HepG2 (cell line): ENCODE data around the gene CARMIL3. TPM values are rescaled to one million over a fixed set of nuclear protein-coding genes. Genes with fewer than 3 reads are reported as not detected.

Experiments
- DNMT3B ChIP-seq: conservative IDR thresholded peaks from 2 replicates; pipeline ENCODE4 v1.6.1; 2016; ENCODE audit warnings: missing biosample characterization, control low read depth
- LCORL ChIP-seq, 2 experiments: fragments of 450-650 bp in 1 of 2; sonication (generic) in 1 of 2; formaldehyde crosslinking in 1 of 2; IDR thresholded peaks; 2 replicates each; pipeline versions ENCODE4 v1.5.0 to v1.6.1; 2017 to 2020; ENCODE audit warnings: antibody characterized with exemption in 1 of 2, missing genetic modification reagents in 1 of 2
- MIER3 ChIP-seq: IDR thresholded peaks from 2 replicates; pipeline ENCODE4 v1.6.1; 2016; ENCODE audit warnings: missing compliant biosample characterization, borderline replicate concordance
- PRDM10 ChIP-seq: sonication (generic); formaldehyde crosslinking; IDR thresholded peaks from 2 replicates; pipeline ENCODE4 v1.4.0; 2020; ENCODE audit warnings: low read depth, missing genetic modification reagents
- RAD51 ChIP-seq: fragments of 450-650 bp; IDR thresholded peaks from 2 replicates; pipeline ENCODE4 v1.6.1; 2016; ENCODE audit warnings: borderline replicate concordance
- RBAK ChIP-seq: sonication (generic); formaldehyde crosslinking; IDR thresholded peaks from 2 replicates; pipeline ENCODE4 v1.5.1; 2020; ENCODE audit warnings: mild to moderate bottlenecking, missing genetic modification reagents
- SNAI1 ChIP-seq: sonication (generic); formaldehyde crosslinking; IDR thresholded peaks from 2 replicates; pipeline ENCODE4 v1.5.0; 2020; ENCODE audit warnings: mild to moderate bottlenecking, missing genetic modification reagents, borderline replicate concordance
- SNAPC5 ChIP-seq: sonication (generic); formaldehyde crosslinking; IDR thresholded peaks from 2 replicates; pipeline ENCODE4 v1.8.1; 2023; ENCODE audit warnings: mild to moderate bottlenecking, missing genetic modification reagents, borderline replicate concordance
- TFE3 ChIP-seq: IDR thresholded peaks from 2 replicates; pipeline ENCODE4 v1.6.1; 2016
- TGIF2 ChIP-seq: IDR thresholded peaks from 2 replicates; pipeline ENCODE4 v1.6.1; 2016; ENCODE audit warnings: control low read depth, missing compliant biosample characterization
- ZBTB34 ChIP-seq: sonication (generic); formaldehyde crosslinking; IDR thresholded peaks from 2 replicates; pipeline ENCODE4 v1.8.0; 2022; ENCODE audit warnings: mild to moderate bottlenecking, missing genetic modification reagents
- ZBTB7B ChIP-seq: sonication (generic); formaldehyde crosslinking; IDR thresholded peaks from 2 replicates; pipeline ENCODE4 v1.4.0; 2020; ENCODE audit warnings: missing genetic modification reagents
- ZFY ChIP-seq: sonication (generic); formaldehyde crosslinking; IDR thresholded peaks from 2 replicates; pipeline ENCODE4 v1.4.0; 2020; ENCODE audit warnings: missing genetic modification reagents
- ZNF326 ChIP-seq: sonication (generic); formaldehyde crosslinking; IDR thresholded peaks from 2 replicates; pipeline ENCODE4 v1.4.0; 2020; ENCODE audit warnings: missing genetic modification reagents, borderline replicate concordance
- ZNF580 ChIP-seq: IDR thresholded peaks from 2 replicates; pipeline ENCODE4 v1.6.1; 2016; ENCODE audit warnings: low read depth, borderline replicate concordance
- ZNF605 ChIP-seq: sonication (generic); formaldehyde crosslinking; IDR thresholded peaks from 2 replicates; pipeline ENCODE4 v1.8.0; 2022; ENCODE audit warnings: mild to moderate bottlenecking, missing genetic modification reagents
- ZNF609 ChIP-seq: sonication (generic); formaldehyde crosslinking; IDR thresholded peaks from 2 replicates; pipeline ENCODE4 v1.4.0; 2020; ENCODE audit warnings: mild to moderate bottlenecking, missing genetic modification reagents, borderline replicate concordance
- ZNF629 ChIP-seq: sonication (generic); formaldehyde crosslinking; conservative IDR thresholded peaks from 2 replicates; pipeline ENCODE4 v1.5.0; 2020; ENCODE audit warnings: missing genetic modification reagents
- polyA plus RNA-seq, 8 experiments: library from polyadenylated mRNA; depleted of rRNA in 3 of 8; stranded (reverse) in 7 of 8; unstranded in 1 of 8; fragments of >200 nt; fragmentation: Illumina TruSeq in 4 of 8; extraction: Trizol in 4 of 8; gene quantifications; 2 replicates each; pipeline versions ENCODE4 v1.2.1 to v1.2.3, GENCODE V29; 2011 to 2016; ENCODE audit warnings: low read depth in 4 of 8, missing spikeins in 1 of 8, mixed read lengths in 1 of 8; ENCODE audit not compliant: insufficient read depth in 1 of 8
- total RNA-seq, 5 experiments: library from RNA; depleted of rRNA; stranded (reverse); fragments of >200 nt; fragmentation: Illumina TruSeq; extraction: Trizol; gene quantifications; 2 replicates each; pipeline ENCODE4 v1.2.3, GENCODE V29; 2016; ENCODE audit warnings: low read depth in 1 of 5

The CARMIL3 gene
- total and polyA plus RNA-seq, 2 of the 13 experiments (the other 11 are each of a cell fraction or from before 2014, with no cell fraction given) = 0.27 to 0.55 TPM

GRCh38 chr14:24110060-24110459 lies 58.3 kb downstream of the CARMIL3 start (continued):
- no peak for TF ChIP-seq ZNF609 (CRISPR knock-in tag)
- TF ChIP-seq ZNF629 (CRISPR knock-in tag) = no peak
- no peak for TF ChIP-seq TGIF2
- TF ChIP-seq ZNF605 (CRISPR knock-in tag) = no peak
- TF ChIP-seq ZBTB7B = no peak
- no peak for TF ChIP-seq PRDM10 (CRISPR knock-in tag)
- peak; percentile 58 for TF ChIP-seq ZFY (CRISPR knock-in tag)
- no peak for TF ChIP-seq DNMT3B (CRISPR knock-in tag)
- no peak for TF ChIP-seq ZBTB34 (CRISPR knock-in tag)
- no peak for TF ChIP-seq RBAK (CRISPR knock-in tag)
- no peak for TF ChIP-seq RAD51
- no peak for TF ChIP-seq MIER3 (CRISPR knock-in tag)
- TF ChIP-seq LCORL (IDR thresholded peaks at IDR 0.05) = peak; percentile 45; the same call in 1 of the 2 replicates
- peak; percentile 77; the same call in 1 of the 2 replicates for TF ChIP-seq LCORL (CRISPR knock-in tag; IDR thresholded peaks at IDR 0.05)
- no peak for TF ChIP-seq ZNF326 (CRISPR knock-in tag)
- TF ChIP-seq TFE3 (CRISPR knock-in tag) = no peak
- TF ChIP-seq ZNF580 (CRISPR knock-in tag) = no peak
- TF ChIP-seq SNAI1 (CRISPR knock-in tag) = no peak
- TF ChIP-seq SNAPC5 (CRISPR knock-in tag) = no peak
